Upper lobe of left lung (tissue), 4 donors: Measurements from ENCODE around the gene VIT.

ENCODE experiments used
- CTCF ChIP-seq, 6 experiments: fragments of 450-650 bp in 4 of 6; fragments of 200-600 bp in 2 of 6; sonication (generic) in 2 of 6; IDR thresholded peaks; one replicate each; pipeline ENCODE4 v1.5.1; 2016 to 2019; ENCODE audit warnings: antibody characterized with exemption in 6 of 6
- EP300 ChIP-seq, 4 donors: sonication (generic); formaldehyde crosslinking; IDR thresholded peaks; one replicate each; pipeline ENCODE4 v1.5.1; 2017; ENCODE audit warnings: antibody characterized with exemption in 4 of 4, control low read depth in 2 of 4
- POLR2A ChIP-seq, 4 donors: fragments of 450-650 bp; IDR thresholded peaks; one replicate each; pipeline ENCODE4 v1.5.1; 2016 to 2017; ENCODE audit warnings: antibody characterized with exemption in 4 of 4, mild to moderate bottlenecking in 2 of 4
- POLR2AphosphoS5 ChIP-seq, 2 donors: sonication (generic); formaldehyde crosslinking; IDR thresholded peaks; one replicate each; pipeline ENCODE4 v1.5.1; 2017; ENCODE audit warnings: antibody characterized with exemption in 2 of 2

- TF ChIP-seq CTCF (IDR thresholded peaks at IDR 0.05) (no peak), POLR2AphosphoS5 (IDR thresholded peaks at IDR 0.05) (no peak), POLR2A (IDR thresholded peaks at IDR 0.05) (no peak), EP300 (IDR thresholded peaks at IDR 0.05) (no peak)
Observed at GRCh38 chr2:36818542-36818941, 122.0 kb downstream of the VIT start.
